K562 (cell line): ENCODE measurements around the gene NT5C2. TPM values are rescaled to one million over a fixed set of nuclear protein-coding genes. Genes with fewer than 3 reads are reported as not detected.

Experiments
- CBFA2T2 ChIP-seq: fragments of 450-650 bp; conservative IDR thresholded peaks from 2 replicates; pipeline ENCODE4 v1.6.1; 2017; ENCODE audit warnings: mild to moderate bottlenecking
- CGGBP1 ChIP-seq: fragments of 250-450 bp; sonication (Bioruptor Pico); IDR thresholded peaks from 2 replicates; pipeline ENCODE4 v1.9.0; 2021; ENCODE audit warnings: mild to moderate bottlenecking
- EP300 ChIP-seq: IDR thresholded peaks from 2 replicates; pipeline ENCODE4 v1.6.1; 2012; ENCODE audit warnings: low read length, improper control_type of control experiment
- FOS ChIP-seq: IDR thresholded peaks from 3 replicates; pipeline ENCODE4 v1.6.1; 2011; ENCODE audit not compliant: insufficient read length; ENCODE audit errors: extremely low read depth
- KAT7 ChIP-seq: sonication (generic); formaldehyde crosslinking; IDR thresholded peaks from 2 replicates; pipeline ENCODE4 v1.8.0; 2022; ENCODE audit warnings: missing genetic modification reagents, mild to moderate bottlenecking, borderline replicate concordance
- KLF13 ChIP-seq: fragments of 450-650 bp; IDR thresholded peaks from 2 replicates; pipeline ENCODE4 v1.6.1; 2016; ENCODE audit warnings: missing genetic modification characterization, low read depth, mild to moderate bottlenecking, missing compliant biosample characterization, moderate library complexity, borderline replicate concordance
- MEIS2 ChIP-seq: fragments of 450-650 bp; IDR thresholded peaks from 2 replicates; pipeline ENCODE4 v1.6.1; 2014; ENCODE audit warnings: mild to moderate bottlenecking; ENCODE audit not compliant: partially characterized antibody
- MNT ChIP-seq, 2 experiments: fragments of 450-650 bp; conservative IDR thresholded peaks; 2 replicates each; pipeline ENCODE4 v1.6.1; 2017; ENCODE audit warnings: mild to moderate bottlenecking in 2 of 2, moderate library complexity in 2 of 2
- RBBP5 ChIP-seq: fragments of 200-600 bp; sonication (generic); IDR thresholded peaks from 2 replicates; pipeline ENCODE4 v1.6.1; 2012; ENCODE audit warnings: borderline replicate concordance, mild to moderate bottlenecking, low read length, control low read depth, inconsistent platforms; ENCODE audit not compliant: insufficient read depth, poor library complexity, severe bottlenecking
- REST ChIP-seq, 2 experiments: fragments of 450-650 bp; formaldehyde crosslinking in 1 of 2; IDR thresholded peaks; 2 replicates each; pipeline versions ENCODE4 v1.4.0 to v1.6.1; 2014 to 2020; ENCODE audit warnings: mild to moderate bottlenecking in 2 of 2, borderline replicate concordance in 1 of 2, low read depth in 1 of 2
- SIN3A ChIP-seq, 2 experiments: fragments of 150-350 bp in 1 of 2; IDR thresholded peaks; 2 replicates each; pipeline ENCODE4 v1.6.1; 2011 to 2016; ENCODE audit warnings: borderline replicate concordance in 2 of 2, low read depth in 2 of 2, low read length in 2 of 2, mild to moderate bottlenecking in 2 of 2, moderate library complexity in 2 of 2; ENCODE audit not compliant: control insufficient read depth in 1 of 2
- TEAD4 ChIP-seq, 2 experiments: sonication (generic) in 1 of 2; formaldehyde crosslinking in 1 of 2; IDR thresholded peaks; 2 replicates each; pipeline versions ENCODE4 v1.6.1 to v1.8.0; 2012 to 2022; ENCODE audit warnings: borderline replicate concordance in 1 of 2, inconsistent platforms in 1 of 2, low read length in 1 of 2, mild to moderate bottlenecking in 1 of 2, missing genetic modification reagents in 1 of 2
- ZBTB34 ChIP-seq: fragments of 250-450 bp; sonication (Bioruptor Pico); IDR thresholded peaks from 2 replicates; pipeline ENCODE4 v1.8.0; 2021; ENCODE audit warnings: mild to moderate bottlenecking, moderate library complexity
- ZEB2 ChIP-seq: fragments of 450-650 bp; IDR thresholded peaks from 2 replicates; pipeline ENCODE4 v1.6.1; 2016
- ZNF253 ChIP-seq: fragments of 250-450 bp; sonication (Bioruptor Pico); conservative IDR thresholded peaks from 2 replicates; pipeline ENCODE4 v1.6.1; 2021; ENCODE audit warnings: mild to moderate bottlenecking
- ZNF830 ChIP-seq: fragments of 250-450 bp; sonication (Bioruptor Pico); IDR thresholded peaks from 2 replicates; pipeline ENCODE4 v1.5.0; 2021; ENCODE audit warnings: mild to moderate bottlenecking
- polyA plus RNA-seq, 8 experiments: library from polyadenylated mRNA; depleted of rRNA in 4 of 8; stranded (reverse) in 5 of 8; unstranded in 3 of 8; fragments of >200 nt; fragmentation: Nextera tagmentation in 2 of 8; fragmentation: Illumina TruSeq in 1 of 8; extraction: Ambion mirVana in 2 of 8; extraction: Trizol in 1 of 8; gene quantifications; 2 replicates each; pipeline versions ENCODE4 v1.2.1 to v1.2.3, GENCODE V29; 2011 to 2014; ENCODE audit warnings: inconsistent platforms in 1 of 8, missing spikeins in 1 of 8
- total RNA-seq, 7 experiments: library from RNA; depleted of rRNA in 6 of 7; stranded (reverse); fragments of >200 nt in 6 of 7; fragmentation: Illumina TruSeq in 2 of 7; extraction: Trizol in 2 of 7; gene quantifications; 2 replicates each; pipeline versions ENCODE4 v1.2.1 to v1.2.3, GENCODE V29; 2011 to 2021; ENCODE audit warnings: low replicate concordance in 1 of 7

The NT5C2 gene
- total and polyA plus RNA-seq, 9 of the 15 experiments (the other 6 are each of a cell fraction or from before 2014, with no cell fraction given) = 11.3 to 45.2 (median 27.7) TPM

GRCh38 chr10:103040418-103040817, 152.7 kb downstream of the NT5C2 start (continued):
- TF ChIP-seq RBBP5 (no peak), ZNF830 (CRISPR knock-in tag) (no peak), ZBTB34 (CRISPR knock-in tag) (no peak), SIN3A (IDR thresholded peaks at IDR 0.05; ENCODE audit: borderline replicate concordance in 2 of 2, control insufficient read depth in 1 of 2, low read depth in 2 of 2, low read length in 2 of 2) (no peak), KAT7 (CRISPR knock-in tag) (no peak), EP300 (peak; percentile 50; the same call in 1 of the 2 replicates), CBFA2T2 (peak; percentile 91), TEAD4 (IDR thresholded peaks at IDR 0.05; ENCODE audit: low read length) (peak; percentile 94), TEAD4 (CRISPR knock-in tag; IDR thresholded peaks at IDR 0.05; ENCODE audit: borderline replicate concordance) (no peak), ZNF253 (no peak), MNT (conservative IDR thresholded peaks at IDR 0.05) (no peak), CGGBP1 (CRISPR knock-in tag) (no peak), KLF13 (tag) (no peak), ZEB2 (peak; percentile 72), MEIS2 (peak; percentile 32), REST (IDR thresholded peaks at IDR 0.05; ENCODE audit: borderline replicate concordance) (no peak), REST (CRISPR knock-in tag; IDR thresholded peaks at IDR 0.05; ENCODE audit: low read depth) (no peak), FOS (no peak)
